Measurements from ENCODE around the gene ZSCAN29.
"Not testable (repeated sequence)": the region's sequence is repeated elsewhere in the genome, so short reads cannot be mapped to it uniquely, and the experiment has no call there.

Gene ZSCAN29

DNA sequence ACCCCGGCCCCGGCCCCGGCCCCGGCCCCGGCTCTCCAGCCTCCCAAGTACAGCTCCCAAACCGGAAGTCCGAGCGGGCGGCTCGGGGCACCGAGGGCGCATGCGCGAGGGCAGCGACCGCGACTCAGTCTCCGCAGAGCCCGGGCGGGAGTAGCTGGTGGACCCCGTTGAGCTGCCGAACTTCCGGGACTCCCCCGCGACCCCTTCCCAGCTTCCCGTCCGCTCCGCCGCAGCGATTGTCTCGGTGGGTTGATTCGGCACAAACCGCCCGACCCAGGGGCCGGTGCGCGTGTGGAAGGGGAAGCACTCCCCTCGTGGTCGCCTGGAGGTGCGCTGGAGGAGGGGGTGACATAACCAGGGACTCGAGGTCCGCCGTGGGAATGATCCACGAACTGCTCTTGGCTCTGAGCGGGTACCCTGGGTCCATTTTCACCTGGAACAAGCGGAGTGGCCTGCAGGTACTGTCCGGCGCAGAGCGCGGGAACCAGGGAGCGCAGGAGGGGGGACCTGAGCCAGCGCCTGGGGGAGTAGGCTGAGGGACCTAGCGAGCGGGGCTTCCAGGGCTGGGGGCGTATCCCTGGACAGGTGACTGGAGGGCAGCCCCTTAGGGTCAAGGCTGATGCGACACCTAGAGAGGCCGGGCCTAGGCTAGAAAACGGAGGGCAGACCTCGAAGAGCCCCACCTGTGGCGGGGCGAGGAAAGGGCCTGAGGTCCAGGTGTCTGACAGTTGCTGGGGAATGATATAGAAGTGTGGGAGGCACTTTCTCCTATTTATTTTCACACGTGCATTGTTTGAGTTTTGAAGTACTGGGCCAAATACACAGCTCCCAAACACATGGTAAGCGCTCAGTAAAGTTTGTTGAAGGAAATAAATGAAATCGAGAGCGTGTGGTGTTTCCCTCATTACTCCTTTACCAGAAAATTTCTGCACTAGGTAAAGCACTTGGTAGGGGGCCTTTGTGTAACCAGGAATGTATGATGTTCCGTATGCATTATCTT lies at the start of gene ZSCAN29, which contains the start of gene TUBGCP4:
Gene ZSCAN29 (minus strand): TSS at position 69 of the 1,000 bp plus-strand sequence. CDS start 1,130 bp downstream, outside the sequence.
Gene TUBGCP4 (plus strand): TSS at position 127 of the 1,000 bp plus-strand sequence. CDS start 254 bp downstream, at position 381.
- peak; percentile 67 for DNase-seq

DNA sequence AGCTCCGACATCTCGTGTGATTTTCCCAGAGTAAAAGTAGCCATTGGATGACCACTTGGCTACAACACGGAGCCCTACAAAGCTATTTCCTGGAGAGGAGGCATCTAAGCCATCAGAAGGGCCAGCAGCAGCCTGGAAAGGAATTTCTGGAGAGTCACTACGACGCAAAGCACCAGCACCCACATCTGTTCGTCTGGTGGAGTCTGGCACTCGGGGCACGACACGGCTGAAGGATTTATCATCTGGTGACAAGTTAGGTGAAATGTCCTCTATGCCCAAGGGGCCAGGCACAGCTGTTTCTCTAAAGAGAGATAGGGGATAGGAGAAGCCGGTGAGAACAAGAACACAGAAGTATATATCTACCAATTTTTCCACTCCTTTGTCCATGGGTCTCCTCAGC lies 49.6 kb upstream of the ZSCAN29 start:
- DNase-seq: no peak

DNA sequence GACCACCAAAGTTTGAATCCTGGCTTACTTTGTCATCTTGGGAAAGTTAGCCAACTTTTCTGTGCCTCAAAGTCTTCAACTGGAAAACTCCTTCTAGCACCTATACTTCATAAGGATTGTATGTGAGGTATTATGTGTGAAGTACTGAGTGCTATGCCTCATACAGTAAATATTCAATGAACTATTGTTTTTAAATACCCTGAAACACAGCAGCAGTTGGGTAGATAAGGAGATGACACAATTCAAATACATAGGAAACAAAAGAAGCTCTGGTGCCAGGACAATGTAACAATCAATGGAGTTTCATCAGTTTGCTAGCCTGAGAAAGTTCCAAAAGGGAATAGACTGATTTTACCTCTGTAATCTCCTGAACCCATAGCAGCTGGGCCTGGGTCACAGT lies 43.4 kb upstream of the ZSCAN29 start:
- no peak for DNase-seq

DNA sequence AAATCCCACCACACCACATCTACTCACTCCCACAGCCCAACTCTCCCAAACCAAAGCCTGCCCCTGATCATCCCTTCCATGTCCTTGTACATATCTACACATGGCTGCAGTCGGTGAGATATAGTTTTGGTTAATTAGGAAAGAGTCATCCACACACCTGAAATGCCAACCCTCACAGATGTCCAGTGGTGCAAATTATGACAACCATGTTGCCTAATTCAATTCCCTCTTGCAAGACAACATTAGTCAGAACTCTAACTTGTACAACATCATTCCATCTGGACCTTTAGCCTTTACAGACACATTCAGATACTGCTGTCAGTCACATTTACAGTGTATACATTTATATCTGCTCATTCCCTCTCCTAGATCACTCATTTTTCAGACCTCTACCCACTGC lies 41.3 kb upstream of the ZSCAN29 start:
- DNase-seq: no peak

- DNase-seq: no peak
Measured at GRCh38 chr15:43410572-43411214, 39.9 kb upstream of the ZSCAN29 start.

DNA sequence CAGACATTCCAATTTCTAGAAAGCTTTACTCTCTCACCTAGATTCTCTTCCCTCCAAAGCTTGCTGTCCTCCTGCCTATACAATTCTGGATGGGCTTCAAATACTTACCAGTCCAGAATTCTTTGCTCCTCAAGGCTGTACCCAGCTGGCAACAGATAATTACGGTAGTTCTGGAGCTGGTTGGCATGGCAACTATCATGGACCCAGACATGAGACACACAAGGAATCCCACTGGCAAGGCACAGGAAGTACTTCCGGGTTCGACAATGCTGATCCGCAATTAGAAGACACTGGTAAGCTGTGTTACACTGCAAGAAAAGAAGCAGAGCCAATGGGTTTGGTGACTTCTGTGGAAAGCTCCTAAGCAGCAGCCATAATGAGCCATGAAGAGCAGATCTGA lies 37.9 kb upstream of the ZSCAN29 start:
- no peak for DNase-seq

GRCh38 chr15:43406808-43407207 lies 36.0 kb upstream of the ZSCAN29 start:
- no peak for DNase-seq

- no peak for DNase-seq
Measured at GRCh38 chr15:43406189-43406588, 35.3 kb upstream of the ZSCAN29 start.

GRCh38 chr15:43404130-43404529 lies 33.3 kb upstream of the ZSCAN29 start:
- no peak for DNase-seq

DNA sequence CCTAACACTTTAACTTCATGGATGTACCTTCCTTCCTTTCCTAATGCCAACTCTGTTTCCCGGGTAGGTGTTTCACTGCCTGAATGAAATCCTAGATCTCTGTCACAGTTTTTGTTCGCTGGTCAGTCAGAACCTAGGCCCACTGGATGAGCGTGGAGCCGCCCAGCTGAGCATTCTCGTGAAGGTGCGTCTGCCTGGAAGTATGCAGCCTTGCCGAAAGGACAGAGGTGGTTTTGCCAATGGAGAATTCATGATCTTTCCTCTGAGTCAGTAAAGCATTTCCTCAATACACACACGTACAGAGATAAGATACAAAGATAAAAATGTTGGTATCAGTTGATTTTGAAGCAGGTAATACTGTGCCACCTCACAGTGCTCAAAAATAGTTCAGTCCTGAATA lies 32.8 kb upstream of the ZSCAN29 start:
- no peak for DNase-seq

DNA sequence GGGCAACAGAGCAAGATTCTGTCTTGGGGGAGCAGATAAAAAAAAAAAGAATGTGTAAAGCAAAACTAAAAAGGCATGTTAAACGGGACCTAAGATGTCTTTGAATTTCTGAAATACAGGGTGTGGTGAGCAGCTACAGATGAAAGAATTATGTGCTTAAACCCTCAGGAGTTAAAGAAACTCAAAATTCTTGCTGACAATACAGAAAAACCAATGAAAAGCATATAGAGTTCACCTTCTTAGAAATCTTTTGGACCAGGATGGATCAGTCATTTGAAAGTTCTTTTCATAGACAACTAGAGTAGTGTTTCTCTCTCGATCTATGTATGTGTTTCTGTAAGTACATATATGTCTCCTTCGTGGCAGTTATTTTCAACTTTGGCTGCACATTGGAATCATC lies 31.4 kb upstream of the ZSCAN29 start:
- no peak for DNase-seq

DNA sequence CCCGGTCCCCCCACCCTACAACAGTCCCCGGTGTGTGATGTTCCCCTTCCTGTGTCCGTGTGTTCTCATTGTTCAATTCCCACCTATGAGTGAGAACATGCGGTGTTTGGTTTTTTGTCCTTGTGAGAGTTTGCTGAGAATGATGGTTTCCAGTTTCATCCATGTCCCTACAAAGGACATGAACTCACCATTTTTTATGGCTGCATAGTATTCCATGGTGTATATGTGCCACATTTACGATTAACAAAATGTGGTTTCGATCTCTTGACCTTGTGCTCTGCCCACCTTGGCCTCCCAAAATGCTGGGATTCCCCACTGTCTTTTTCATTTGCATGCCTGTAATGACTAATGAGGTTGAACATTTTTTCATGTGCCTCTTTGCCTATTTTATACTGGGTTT lies 22.7 kb upstream of the ZSCAN29 start:
- DNase-seq: not testable (repeated sequence)

- no peak for DNase-seq
Measured at GRCh38 chr15:43390723-43391122, 19.9 kb upstream of the ZSCAN29 start.

- no peak for DNase-seq
Measured at GRCh38 chr15:43383070-43383469, 12.2 kb upstream of the ZSCAN29 start.

DNA sequence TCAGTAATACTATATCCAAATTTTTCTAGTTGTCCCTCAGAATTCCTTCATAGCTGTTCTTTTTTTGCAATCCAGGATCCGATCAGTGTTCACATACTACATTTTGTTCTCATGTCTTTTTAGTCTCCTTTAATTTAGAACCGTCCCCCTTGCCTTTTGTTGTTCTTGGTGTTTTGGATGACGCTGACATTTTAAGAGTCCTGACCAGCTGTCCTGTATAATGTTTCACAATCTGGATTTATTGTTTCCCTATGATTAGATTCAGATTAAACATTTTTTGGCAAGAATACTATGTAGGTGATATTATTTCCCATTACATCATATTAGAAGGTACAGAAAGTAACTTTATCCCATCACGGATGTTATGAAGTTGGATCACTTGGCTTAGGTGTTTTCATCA lies 11.5 kb upstream of the ZSCAN29 start:
- no peak for DNase-seq

GRCh38 chr15:43378601-43379000 lies 7.8 kb upstream of the ZSCAN29 start:
- no peak for DNase-seq

GRCh38 chr15:43376017-43376705 lies 5.3 kb upstream of the ZSCAN29 start:
- DNase-seq: no peak

GRCh38 chr15:43370310-43370974 lies 401 bp downstream of the ZSCAN29 start:
- peak; percentile 2 for DNase-seq

GRCh38 chr15:43361313-43361903 lies 9.4 kb downstream of the ZSCAN29 start:
- DNase-seq: no peak

- DNase-seq: no peak
Measured at GRCh38 chr15:43360821-43361220, 10.0 kb downstream of the ZSCAN29 start.

GRCh38 chr15:43352693-43353382 lies 18.0 kb downstream of the ZSCAN29 start:
- DNase-seq: no peak

DNA sequence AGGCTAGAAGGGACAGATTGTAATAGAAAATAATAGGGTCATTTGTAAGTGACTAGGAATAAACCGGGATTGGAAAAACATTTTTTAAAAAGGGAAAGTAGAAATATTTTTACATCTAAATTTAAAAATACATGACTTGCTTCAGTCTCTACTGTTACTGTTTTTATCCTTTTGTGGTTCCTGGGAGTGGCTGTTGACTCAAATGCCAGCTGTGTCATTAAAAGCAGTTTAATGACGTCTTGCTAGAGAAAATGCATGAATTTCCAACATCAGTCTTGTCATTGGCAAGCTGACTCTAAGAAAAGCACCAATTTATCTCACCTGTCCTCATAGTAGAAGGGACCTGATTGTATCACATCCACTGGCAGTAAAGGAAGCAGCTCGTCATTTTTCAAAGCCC lies 23.7 kb downstream of the ZSCAN29 start:
- DNase-seq: no peak

All from DMS79 treated with DMSO at 0.1 percent for 48 hours (cell line).